ENCODE results near the gene GPR143.

Gene GPR143

GRCh38 chrX:9706421-9706820, 59.2 kb downstream of the GPR143 start:
- no peak for DNase-seq

GRCh38 chrX:9704876-9705465, 60.7 kb downstream of the GPR143 start:
- DNase-seq, result no peak

GRCh38 chrX:9703406-9703805, 62.2 kb downstream of the GPR143 start:
- no peak for DNase-seq

DNA sequence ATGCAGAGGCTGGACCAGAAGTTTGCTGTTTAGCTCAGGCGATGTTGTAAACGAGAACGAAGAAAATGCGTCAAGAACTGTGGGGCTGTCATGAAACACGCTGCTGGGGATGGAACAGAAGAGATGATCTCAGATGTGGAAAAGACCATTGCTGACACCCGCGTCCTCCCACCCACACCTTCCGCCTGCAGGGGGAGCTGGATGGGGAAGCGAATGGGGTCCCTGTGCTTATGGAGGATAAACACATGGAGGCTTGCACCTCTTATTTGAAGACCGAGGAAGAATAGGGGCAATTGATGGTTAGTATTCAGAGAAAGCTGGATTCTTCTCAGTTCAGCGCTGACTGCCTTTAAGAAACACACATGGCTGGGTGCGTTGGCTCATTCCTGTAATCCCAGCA, 63.9 kb downstream of the GPR143 start:
- DNase-seq, result no peak

GRCh38 chrX:9700555-9700954, 65.1 kb downstream of the GPR143 start:
- no peak for DNase-seq

GRCh38 chrX:9698576-9698975, 67.1 kb downstream of the GPR143 start:
- DNase-seq, result no peak

- no peak for DNase-seq
Measured at GRCh38 chrX:9693307-9694001, 72.2 kb downstream of the GPR143 start.

- no peak for DNase-seq
Measured at GRCh38 chrX:9690046-9690445, 75.6 kb downstream of the GPR143 start.

DNA sequence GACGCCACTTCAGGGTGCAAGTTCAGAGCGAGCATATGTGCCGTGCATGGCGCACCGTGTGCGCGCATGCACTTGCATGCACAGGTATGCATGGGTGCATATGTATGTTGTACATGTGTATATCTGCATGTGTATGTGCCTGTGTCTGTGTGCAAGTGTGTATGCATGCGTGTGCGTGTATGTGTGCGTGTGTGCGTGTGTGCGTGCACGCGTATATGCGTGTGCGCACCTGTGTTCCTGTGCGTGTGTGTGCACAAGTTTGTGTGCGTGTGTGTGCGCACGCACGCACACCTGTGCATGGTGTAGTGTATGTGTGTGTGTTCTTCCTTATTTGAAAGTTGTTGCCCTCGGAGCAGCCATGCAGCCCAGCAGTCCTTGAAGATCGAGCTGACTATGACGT, 76.8 kb downstream of the GPR143 start:
- DNase-seq, result no peak

DNA sequence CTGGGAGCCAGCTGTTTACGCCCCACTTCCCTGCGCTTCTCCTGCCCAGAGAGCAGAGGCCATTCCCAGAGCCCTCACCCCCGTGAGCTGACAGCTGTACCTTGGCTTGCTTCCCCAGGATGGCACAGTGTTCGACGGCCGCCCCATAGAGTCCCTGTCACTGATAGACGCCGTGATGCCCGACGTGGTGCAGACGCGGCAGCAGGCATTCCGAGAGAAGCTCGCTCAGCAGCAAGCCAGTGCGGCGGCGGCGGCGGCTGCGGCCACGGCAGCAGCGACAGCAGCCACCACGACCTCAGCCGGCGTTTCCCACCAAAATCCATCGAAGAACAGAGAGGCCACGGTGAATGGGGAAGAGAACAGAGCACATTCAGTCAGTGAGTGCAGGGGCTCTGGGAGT, 77.7 kb downstream of the GPR143 start:
- no peak for DNase-seq

- no peak for DNase-seq
Measured at GRCh38 chrX:9683350-9683749, 82.3 kb downstream of the GPR143 start.

GRCh38 chrX:9682861-9683260, 82.8 kb downstream of the GPR143 start:
- no peak for DNase-seq

DNA sequence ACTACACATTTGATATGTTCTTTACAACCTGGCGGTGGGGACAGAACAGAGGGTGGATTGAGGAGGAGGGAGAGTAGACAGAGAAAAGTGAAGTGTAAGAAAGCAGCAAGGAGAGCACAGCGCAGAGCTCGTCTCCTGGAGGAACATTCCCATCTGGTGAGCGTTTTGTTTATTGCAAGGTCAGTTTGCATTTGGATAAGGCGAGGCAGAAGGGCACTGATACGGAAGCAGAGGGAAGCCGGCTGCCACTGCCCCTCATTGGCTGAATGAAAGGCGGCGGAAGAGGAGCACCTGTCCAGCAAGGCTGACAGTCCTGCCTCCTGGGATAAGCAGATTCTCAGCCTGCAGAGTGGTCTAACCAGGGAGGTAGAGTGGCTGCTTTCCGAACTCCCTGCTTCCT, 83.2 kb downstream of the GPR143 start:
- no peak for DNase-seq

DNA sequence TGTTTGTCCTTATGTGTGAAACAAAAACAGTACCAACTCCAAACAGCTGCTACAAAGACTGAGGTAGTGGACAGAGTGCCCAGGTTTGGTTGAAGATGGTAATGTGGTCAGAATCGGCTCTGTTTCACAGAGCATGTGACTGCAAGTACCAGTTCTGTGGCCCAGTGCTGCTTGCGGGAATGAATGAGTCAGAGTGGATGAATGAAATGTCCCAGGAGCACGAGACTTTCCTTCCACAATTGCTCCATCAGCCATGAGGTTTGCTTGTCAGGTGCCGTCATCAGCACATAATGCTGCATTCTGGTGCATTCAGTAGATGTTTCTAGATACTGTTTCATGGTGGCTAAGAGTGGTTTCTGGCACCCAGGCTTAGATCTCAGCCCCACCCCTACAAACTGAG, 84.2 kb downstream of the GPR143 start:
- DNase-seq, result no peak

DNA sequence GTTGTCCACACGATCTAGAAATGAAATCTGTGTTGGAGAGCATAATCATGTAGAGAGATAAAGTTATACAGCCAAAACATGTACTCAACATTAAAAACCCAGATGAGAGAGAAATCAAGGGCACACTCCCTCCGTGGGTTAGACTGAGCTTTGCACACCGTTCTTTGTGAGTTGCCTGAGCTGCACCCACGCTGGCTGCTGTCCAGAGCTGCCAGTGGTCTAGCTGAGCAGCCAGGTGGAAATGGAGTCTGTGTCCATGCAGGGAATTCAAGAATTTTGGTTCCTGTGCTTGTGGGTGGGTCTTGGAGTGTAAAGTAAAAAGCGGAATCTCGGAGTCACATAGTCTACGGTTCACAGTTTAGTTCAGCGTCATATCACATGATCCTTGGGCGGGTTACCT, 84.6 kb downstream of the GPR143 start:
- no peak for DNase-seq

DNA sequence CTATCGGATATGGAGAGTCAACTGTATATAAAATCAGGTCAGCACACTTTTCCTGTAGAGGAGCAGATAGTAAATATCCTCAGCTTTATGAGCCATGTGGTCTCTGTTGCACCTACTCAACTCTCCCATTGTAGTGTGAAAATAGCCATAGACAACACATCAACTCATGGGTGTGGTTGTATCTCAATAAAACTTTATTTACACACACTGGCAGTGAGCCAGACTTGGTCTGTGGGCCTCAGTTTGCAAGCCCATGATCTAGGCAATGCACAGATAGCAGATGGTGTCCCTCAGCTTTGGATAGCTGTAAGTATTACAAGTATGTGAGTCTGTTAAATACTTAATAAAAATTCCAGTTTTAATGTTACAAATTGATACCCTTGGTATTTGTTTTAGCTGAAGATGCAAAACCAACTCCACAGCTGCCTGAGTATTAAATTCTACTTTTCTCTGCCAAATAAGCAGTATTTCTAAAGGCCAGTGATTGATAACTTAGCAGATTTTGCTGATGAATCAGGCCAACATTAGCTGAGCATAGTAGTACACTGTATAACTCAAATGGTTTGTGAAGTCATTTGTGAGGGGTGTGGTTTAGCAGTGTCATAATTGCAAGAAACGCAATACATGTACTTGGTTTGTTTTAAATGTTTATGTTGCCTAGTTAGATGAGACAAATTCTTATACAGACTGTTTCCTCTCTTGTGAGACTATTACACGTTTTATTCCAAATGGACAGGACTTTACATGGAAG, 87.3 kb downstream of the GPR143 start:
- DNase-seq, result no peak

GRCh38 chrX:9677098-9677739, 88.4 kb downstream of the GPR143 start:
- peak; percentile 79 for DNase-seq

- no peak for DNase-seq
Measured at GRCh38 chrX:9676738-9677097, 88.9 kb downstream of the GPR143 start.

DNA sequence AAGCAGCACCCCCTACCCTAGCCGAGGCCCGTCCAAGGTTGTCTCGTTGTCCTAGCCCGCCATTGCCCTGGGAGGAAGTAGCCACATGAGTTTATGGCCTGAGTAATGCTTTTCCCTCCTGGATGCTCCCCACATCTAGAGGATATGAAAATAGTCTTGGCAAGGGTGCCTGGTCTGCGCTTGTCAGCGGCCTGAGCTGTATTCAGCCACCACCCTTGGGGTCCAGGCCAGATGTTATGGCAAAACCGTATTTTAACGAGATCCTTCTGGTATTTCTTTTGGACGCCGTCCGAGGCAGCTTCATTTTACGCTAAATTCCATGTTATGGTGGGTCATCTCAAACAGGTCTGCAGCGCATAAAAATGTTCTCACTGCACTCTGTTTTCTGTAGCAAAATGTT, 89.3 kb downstream of the GPR143 start:
- no peak for DNase-seq

Measured in RPMI8226 (cell line).